ENCODE measurements around the gene ABCA6. TPM values are rescaled to one million over a fixed set of nuclear protein-coding genes. Genes with fewer than 3 reads are reported as not detected.

Gene ABCA6
- total RNA-seq, 1 donor = 3.9 TPM

- no peak for TF ChIP-seq CTCF (IDR thresholded peaks at IDR 0.05; ENCODE audit: insufficient read depth, low read depth, low read length)
- no peak for DNase-seq (ENCODE audit: low read depth)
- no peak overlapping the region for H3K4me3 ChIP-seq (ENCODE audit: low read depth, low read length)
These were observed 45.2 kb downstream of the ABCA6 start for GRCh38 chr17:69096541-69096940.

DNA sequence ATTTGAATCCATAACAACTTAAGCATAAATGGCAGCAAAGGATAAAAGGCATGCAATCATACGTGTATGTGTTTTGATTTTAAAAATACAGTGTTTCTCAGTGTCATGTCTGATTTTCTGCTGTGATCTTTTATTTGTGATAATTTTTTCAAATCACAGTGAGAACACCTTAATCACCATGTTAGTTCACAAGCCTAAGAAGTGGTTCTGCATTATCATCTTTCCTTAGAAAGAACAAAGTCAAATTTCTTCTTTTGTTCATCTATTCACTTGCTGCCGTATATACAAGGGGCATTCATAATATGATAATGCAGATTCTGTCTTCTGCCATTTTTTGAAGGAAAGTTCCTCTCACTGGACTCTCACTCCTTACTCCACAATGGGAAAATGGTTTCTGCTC is 47.7 kb downstream of the ABCA6 start:
- TF ChIP-seq CTCF (IDR thresholded peaks at IDR 0.05; ENCODE audit: insufficient read depth, low read depth, low read length) = no peak
- DNase-seq (ENCODE audit: low read depth) = no peak
- H3K4me3 ChIP-seq (ENCODE audit: low read depth, low read length) = no peak overlapping the region

DNA sequence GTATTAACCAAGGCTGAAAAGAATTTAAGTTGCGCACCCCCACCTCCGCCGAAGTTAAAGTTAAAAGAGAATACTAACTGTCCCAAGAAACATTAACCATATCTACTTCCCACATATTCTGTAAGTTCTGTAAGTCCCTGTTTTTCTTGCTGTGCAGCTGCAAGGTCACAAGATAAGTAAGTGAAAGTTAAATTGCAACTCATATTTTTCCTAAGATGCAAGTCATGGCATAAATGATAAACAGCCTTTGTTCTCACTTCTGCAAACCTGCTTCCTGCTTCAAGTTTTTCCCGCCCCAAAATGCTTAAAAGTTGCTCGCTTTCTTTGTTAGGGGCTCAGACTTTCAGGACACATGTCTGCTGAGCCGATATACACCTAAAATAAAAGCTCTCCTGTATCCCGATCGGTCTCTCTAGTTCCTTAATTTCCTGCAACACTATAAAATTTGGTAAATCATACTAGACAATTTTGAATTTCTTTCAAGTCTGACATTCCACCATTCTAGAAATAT is 48.4 kb downstream of the ABCA6 start:
- no peak for TF ChIP-seq CTCF (IDR thresholded peaks at IDR 0.05; ENCODE audit: insufficient read depth, low read depth, low read length)
- DNase-seq (ENCODE audit: low read depth) = peak; percentile 5
- H3K4me3 ChIP-seq (ENCODE audit: low read depth, low read length) = no peak overlapping the region

DNA sequence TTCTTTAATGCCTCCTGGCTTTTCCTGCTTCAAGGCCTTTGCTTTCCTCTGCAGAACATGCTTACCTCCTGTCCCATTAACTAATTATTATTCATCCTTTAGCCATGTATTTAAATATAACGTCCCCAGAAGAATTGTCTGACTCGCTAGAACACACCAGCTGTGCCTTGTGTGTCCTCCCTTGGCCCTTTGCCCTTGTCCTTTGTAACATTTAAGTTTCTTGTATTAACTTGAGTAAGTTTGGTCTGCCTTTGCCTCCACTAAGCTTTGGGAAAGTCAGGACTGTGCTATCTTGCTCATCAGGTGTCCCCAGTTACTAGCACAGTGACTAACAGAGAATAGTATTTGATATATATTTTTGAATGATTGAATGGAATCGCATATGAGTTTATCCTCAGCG is 51.3 kb downstream of the ABCA6 start:
- no peak for DNase-seq (ENCODE audit: low read depth)
- TF ChIP-seq CTCF (IDR thresholded peaks at IDR 0.05; ENCODE audit: insufficient read depth, low read depth, low read length) = no peak
- H3K4me3 ChIP-seq (ENCODE audit: low read depth, low read length) = no peak overlapping the region

GRCh38 chr17:69088643-69089200 is 53.0 kb downstream of the ABCA6 start:
- no peak overlapping the region for H3K4me3 ChIP-seq (ENCODE audit: low read depth, low read length)
- no peak for TF ChIP-seq CTCF (IDR thresholded peaks at IDR 0.05; ENCODE audit: insufficient read depth, low read depth, low read length)
- DNase-seq (ENCODE audit: low read depth) = no peak

GRCh38 chr17:69086641-69087040 is 55.1 kb downstream of the ABCA6 start:
- TF ChIP-seq CTCF (IDR thresholded peaks at IDR 0.05; ENCODE audit: insufficient read depth, low read depth, low read length) = no peak
- DNase-seq (ENCODE audit: low read depth) = no peak
- no peak overlapping the region for H3K4me3 ChIP-seq (ENCODE audit: low read depth, low read length)

- DNase-seq (ENCODE audit: low read depth) = no peak
These were observed 56.8 kb downstream of the ABCA6 start for GRCh38 chr17:69084911-69085310.

More at GRCh38 chr17:69084911-69085310, 56.8 kb downstream of the ABCA6 start:
- H3K4me3 ChIP-seq (ENCODE audit: low read depth, low read length) = no peak overlapping the region
- TF ChIP-seq CTCF (IDR thresholded peaks at IDR 0.05; ENCODE audit: insufficient read depth, low read depth, low read length) = peak; percentile 62
